GM12801 (cell line): Measurements from ENCODE around the gene P3H2.

Experiments
- TF ChIP-seq, protein P1 (sequence below): IDR thresholded peaks from one replicate; pipeline ENCODE4 v1.5.1; 2011; ENCODE audit warnings: control low read depth; ENCODE audit not compliant: insufficient read length; ENCODE audit errors: extremely low read depth

The P3H2 gene

DNA sequence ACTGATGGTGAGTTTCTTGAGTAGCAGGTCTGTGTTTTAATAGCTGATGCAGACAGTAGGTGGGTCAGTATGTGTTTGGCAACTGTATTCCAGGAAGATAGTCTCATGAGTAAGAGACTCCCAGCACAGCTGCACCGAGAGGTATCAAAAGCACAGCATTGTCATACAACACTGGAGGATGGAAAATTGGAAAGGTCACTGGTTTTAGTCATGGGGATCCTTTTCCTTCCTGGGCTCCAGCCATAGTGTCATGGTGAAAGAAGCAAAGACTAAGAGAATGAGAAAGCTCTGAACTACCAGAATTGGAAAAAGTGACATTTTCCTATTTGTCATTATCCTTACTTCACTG lies 61.5 kb downstream of the P3H2 start:
- TF ChIP-seq, protein P1, sequence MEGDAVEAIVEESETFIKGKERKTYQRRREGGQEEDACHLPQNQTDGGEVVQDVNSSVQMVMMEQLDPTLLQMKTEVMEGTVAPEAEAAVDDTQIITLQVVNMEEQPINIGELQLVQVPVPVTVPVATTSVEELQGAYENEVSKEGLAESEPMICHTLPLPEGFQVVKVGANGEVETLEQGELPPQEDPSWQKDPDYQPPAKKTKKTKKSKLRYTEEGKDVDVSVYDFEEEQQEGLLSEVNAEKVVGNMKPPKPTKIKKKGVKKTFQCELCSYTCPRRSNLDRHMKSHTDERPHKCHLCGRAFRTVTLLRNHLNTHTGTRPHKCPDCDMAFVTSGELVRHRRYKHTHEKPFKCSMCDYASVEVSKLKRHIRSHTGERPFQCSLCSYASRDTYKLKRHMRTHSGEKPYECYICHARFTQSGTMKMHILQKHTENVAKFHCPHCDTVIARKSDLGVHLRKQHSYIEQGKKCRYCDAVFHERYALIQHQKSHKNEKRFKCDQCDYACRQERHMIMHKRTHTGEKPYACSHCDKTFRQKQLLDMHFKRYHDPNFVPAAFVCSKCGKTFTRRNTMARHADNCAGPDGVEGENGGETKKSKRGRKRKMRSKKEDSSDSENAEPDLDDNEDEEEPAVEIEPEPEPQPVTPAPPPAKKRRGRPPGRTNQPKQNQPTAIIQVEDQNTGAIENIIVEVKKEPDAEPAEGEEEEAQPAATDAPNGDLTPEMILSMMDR, result no peak

GRCh38 chr3:190058521-190059241 lies 62.0 kb downstream of the P3H2 start:
- TF ChIP-seq, protein P1, result no peak

GRCh38 chr3:190056742-190057141 lies 64.0 kb downstream of the P3H2 start:
- TF ChIP-seq, protein P1, result no peak

DNA sequence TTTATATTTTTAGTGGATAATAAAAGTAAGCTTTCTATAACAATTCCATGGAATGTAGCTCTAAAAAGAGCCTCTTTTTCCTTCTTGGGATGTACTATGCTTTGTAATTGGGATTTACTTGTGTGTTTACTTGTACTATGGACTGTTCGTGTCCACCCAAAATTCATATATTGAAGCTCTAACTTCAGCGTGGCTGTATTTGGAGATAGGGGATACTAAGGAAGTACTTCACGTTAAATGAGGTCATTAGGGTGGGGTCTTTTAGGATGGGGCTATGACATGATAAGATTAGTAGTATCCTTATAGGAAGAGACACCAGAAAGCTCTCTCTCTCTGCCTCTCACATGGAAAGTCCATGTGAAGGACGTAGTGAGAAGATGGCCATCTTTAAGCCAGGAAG lies 64.9 kb downstream of the P3H2 start:
- TF ChIP-seq, protein P1, result no peak

- TF ChIP-seq, protein P1, result no peak
These were observed 66.6 kb downstream of the P3H2 start for GRCh38 chr3:190053919-190054672.

DNA sequence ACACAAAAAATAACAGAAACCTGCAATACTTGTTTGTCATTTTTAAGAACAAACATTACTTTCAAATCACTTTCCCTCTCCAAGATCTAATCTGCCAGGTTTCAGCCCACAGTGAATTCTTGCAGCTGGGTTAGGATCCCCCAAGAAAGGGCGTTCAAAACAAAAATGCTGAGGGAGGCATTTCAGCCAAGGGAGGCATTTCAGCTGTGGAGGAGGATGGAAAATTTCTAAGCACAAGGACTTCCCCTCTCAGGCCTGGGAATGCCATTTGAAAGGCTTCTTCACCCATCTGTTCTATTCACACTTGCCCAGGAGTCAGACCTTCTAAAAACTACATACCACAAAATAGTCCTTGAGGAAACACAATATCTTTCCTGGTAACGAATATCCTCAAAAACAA lies 69.1 kb downstream of the P3H2 start:
- TF ChIP-seq, protein P1, result no peak

DNA sequence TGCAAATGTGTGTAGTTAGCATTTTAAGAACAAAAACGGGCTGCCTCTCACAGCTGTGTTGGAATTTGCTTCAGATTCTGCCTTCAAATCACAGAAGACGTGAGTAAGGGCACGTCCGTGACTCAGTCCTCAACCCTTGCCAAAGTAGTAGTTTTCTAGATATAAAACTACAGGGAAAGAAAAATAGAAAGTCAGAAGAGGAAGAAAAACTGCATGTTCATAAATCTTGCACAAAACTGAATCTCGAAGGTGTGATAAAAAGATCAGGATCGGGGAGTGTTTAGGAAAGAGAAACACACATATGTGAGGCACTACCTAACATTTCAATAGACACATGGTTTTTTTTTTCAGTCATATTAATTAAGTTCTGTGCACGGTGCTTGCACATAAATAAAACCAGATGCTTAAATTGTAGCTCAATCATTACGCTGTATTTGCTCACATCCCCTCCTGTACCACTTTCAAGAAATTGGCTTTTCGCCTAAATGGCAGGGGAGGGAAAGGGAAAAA lies 71.7 kb downstream of the P3H2 start:
- TF ChIP-seq, protein P1, result no peak
